ENCODE results near the gene ART5. TPM values are rescaled to one million over a fixed set of nuclear protein-coding genes. Genes with fewer than 3 reads are reported as not detected.

The ART5 gene, protein sequence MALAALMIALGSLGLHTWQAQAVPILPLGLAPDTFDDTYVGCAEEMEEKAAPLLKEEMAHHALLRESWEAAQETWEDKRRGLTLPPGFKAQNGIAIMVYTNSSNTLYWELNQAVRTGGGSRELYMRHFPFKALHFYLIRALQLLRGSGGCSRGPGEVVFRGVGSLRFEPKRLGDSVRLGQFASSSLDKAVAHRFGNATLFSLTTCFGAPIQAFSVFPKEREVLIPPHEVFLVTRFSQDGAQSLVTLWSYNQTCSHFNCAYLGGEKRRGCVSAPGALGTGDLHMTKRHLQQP
- total RNA-seq (2014; rRNA removed; shearing (Covaris generic)): 9.0 and 12.9 TPM in 2 replicates
- 6.4 and 8.0 TPM in 2 replicates for polyA plus RNA-seq (2016; fragmentation: Nextera tagmentation; extraction: Ambion mirVana)
- long read RNA-seq, partial matches to known transcripts: 1 of 8 reads
- long read RNA-seq, other reads (novel, unspliced or antisense): 3 of 8 reads

DNA sequence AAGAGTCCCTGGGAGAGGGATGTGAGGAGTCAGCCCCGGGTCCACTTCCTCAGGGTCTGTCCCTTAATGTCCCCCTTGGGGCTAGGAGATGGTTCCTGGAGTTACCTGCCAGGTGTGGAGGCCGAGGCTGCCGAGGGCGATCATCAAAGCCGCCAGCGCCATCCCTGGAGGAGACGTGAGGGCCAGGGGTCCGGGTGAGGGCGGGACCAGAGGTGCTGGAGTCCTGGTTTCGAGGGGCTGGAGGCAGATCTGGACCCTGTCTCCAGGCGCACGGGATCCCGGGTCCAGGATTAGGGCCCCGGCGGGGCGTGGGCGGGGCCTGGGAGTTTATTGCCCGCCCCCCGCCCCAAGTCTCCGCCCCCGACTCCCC is at the start of gene ART5:
Gene ART5, minus strand, starts transcription at position 292 of the 370 bp plus-strand sequence. Its CDS starts 130 bp downstream, at position 162.
- peak within 1 kb of the TSS; percentile 94 for H3K4me2 ChIP-seq
- peak within 1 kb of the TSS; percentile 98 for H3K27ac ChIP-seq (ENCODE audit: low read depth)
- no peak for DNase-seq (ENCODE audit: low spot score)
- H3K4me3 Mint-ChIP-seq: peak within 1 kb of the TSS; percentile 88
- H3K27ac Mint-ChIP-seq: peak within 1 kb of the TSS; percentile 97
- peaks cover 22% of the 10 kb centered on the region for H3K9me3 Mint-ChIP-seq
- peak within 1 kb of the TSS; percentile 97 for H2AFZ ChIP-seq
- peaks cover 8% of the 10 kb centered on the region; the same call in 1 of the 2 replicates for H3K27me3 ChIP-seq (ENCODE audit: insufficient read depth)
- ATAC-seq: no peak
- TF ChIP-seq POLR2AphosphoS5 (IDR thresholded peaks at IDR 0.05; ENCODE audit: low read depth): 0 out of 2 replicates have a peak, but pooled peaks have one; percentile 26
- TF ChIP-seq, protein P1, sequence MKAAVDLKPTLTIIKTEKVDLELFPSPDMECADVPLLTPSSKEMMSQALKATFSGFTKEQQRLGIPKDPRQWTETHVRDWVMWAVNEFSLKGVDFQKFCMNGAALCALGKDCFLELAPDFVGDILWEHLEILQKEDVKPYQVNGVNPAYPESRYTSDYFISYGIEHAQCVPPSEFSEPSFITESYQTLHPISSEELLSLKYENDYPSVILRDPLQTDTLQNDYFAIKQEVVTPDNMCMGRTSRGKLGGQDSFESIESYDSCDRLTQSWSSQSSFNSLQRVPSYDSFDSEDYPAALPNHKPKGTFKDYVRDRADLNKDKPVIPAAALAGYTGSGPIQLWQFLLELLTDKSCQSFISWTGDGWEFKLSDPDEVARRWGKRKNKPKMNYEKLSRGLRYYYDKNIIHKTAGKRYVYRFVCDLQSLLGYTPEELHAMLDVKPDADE (IDR thresholded peaks at IDR 0.05): no peak
- H4K20me1 ChIP-seq (replicated peaks; ENCODE audit: insufficient read depth): no peaks in the 10 kb centered on the region
- no peaks in the 10 kb centered on the region; the same call in 1 of the 2 replicates for H3K4me1 ChIP-seq (ENCODE audit: insufficient read depth)
- H3K36me3 ChIP-seq (ENCODE audit: insufficient read depth): no peaks in the 10 kb centered on the region
- no peaks in the 10 kb centered on the region for H3K9me2 ChIP-seq (ENCODE audit: insufficient read depth)
- H3K79me2 ChIP-seq (replicated peaks; ENCODE audit: insufficient read depth): no peaks in the 10 kb centered on the region
- H3F3A ChIP-seq (replicated peaks; ENCODE audit: low read depth): peaks cover 12% of the 10 kb centered on the region; the same call in 1 of the 2 replicates
- peaks cover 32% of the 10 kb centered on the region for H3K27me3 Mint-ChIP-seq (ENCODE audit: insufficient read depth, low read depth, poor library complexity)
- peak within 1 kb of the TSS; percentile 57 for H3K4me3 ChIP-seq
- peaks cover 9% of the 10 kb centered on the region; the same call in 2 of the 3 replicates for H3K4me1 Mint-ChIP-seq
- peaks cover 18% of the 10 kb centered on the region for H3K36me3 Mint-ChIP-seq (ENCODE audit: low read depth)

DNA sequence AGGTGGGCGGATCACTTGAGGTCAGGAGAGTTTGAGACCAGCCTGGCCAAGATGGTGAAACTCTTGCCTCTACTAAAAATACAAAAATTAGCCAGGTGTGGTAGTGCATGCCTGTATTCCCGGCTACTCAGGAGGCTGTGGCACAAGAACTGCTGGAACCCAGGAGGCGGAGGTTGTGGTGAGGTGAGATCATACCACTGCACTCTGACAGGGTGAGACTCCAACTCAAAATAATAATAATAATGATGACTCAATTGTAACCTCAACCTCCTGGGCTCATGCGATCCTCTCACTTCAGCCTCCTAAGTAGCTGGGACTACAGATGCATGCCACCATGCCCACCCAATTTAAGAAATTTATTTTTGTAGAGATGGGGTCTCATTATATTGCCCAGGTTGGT is 45.0 kb upstream of the ART5 start:
- no peak overlapping the region for H3K4me3 ChIP-seq
- H3K27me3 ChIP-seq (ENCODE audit: insufficient read depth): no peaks in the 10 kb centered on the region
- DNase-seq (ENCODE audit: low spot score) (no peak), ATAC-seq (no peak)
- H3K4me3 Mint-ChIP-seq: no peak overlapping the region
- H3K27ac ChIP-seq (ENCODE audit: low read depth): no peak overlapping the region
- no peaks in the 10 kb centered on the region for H3K9me2 ChIP-seq (ENCODE audit: insufficient read depth)
- no peak overlapping the region for H3K4me2 ChIP-seq
- H3K36me3 ChIP-seq (ENCODE audit: insufficient read depth): peaks cover 73% of the 10 kb centered on the region
- H3F3A ChIP-seq (replicated peaks; ENCODE audit: low read depth): 0 out of 2 replicates have a peak, but pooled peaks cover 4% of the 10 kb centered on the region
- H3K79me2 ChIP-seq (replicated peaks; ENCODE audit: insufficient read depth): no peaks in the 10 kb centered on the region
- no peaks in the 10 kb centered on the region for H3K4me1 Mint-ChIP-seq
- H3K4me1 ChIP-seq (ENCODE audit: insufficient read depth): no peaks in the 10 kb centered on the region
- peaks cover 73% of the 10 kb centered on the region for H3K36me3 Mint-ChIP-seq (ENCODE audit: low read depth)
- H3K9me3 Mint-ChIP-seq: no peaks in the 10 kb centered on the region
- H2AFZ ChIP-seq: no peak overlapping the region
- H4K20me1 ChIP-seq (replicated peaks; ENCODE audit: insufficient read depth): peaks cover 16% of the 10 kb centered on the region; the same call in 1 of the 2 replicates
- TF ChIP-seq STAT1 (IDR thresholded peaks at IDR 0.05; ENCODE audit: unreplicated experiment) (no peak), EZH2phosphoT487 (IDR thresholded peaks at IDR 0.05; ENCODE audit: unreplicated experiment) (no peak), EZH2 (IDR thresholded peaks at IDR 0.05; ENCODE audit: low read depth, unreplicated experiment) (no peak), NANOG (IDR thresholded peaks at IDR 0.05; ENCODE audit: borderline replicate concordance) (no peak), CREB1 (CRISPR knock-in tag; IDR thresholded peaks at IDR 0.05; ENCODE audit: low read depth) (no peak), ZNF331 (CRISPR knock-in tag; IDR thresholded peaks at IDR 0.05; ENCODE audit: low read depth) (no peak)
- H3K27me3 Mint-ChIP-seq (ENCODE audit: insufficient read depth, low read depth, poor library complexity): peaks cover 2% of the 10 kb centered on the region
- H3K27ac Mint-ChIP-seq: no peak overlapping the region

DNA sequence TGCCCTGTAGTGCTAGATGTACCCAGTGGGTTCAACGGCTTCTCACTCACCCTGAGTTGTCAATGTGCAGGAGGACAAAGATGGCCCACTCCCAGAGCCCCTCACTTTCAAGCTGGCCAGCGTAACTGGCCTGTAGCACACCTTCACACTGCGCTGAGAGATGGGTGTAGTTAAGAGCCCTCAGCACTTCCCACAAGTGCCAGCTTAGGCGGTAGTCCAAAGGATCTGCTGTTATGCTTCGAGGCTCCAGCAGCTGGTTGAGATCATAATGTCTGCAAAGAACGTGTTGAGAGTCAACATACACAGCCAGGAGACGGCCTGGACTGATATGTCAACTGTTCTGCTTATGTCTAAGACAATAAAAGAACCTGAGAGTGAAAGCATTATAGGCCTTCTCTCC is 44.1 kb upstream of the ART5 start:
- Mint-ChIP-seq H3K27me3 (ENCODE audit: insufficient read depth, low read depth, poor library complexity) (peaks cover 2% of the 10 kb centered on the region), H3K4me1 (no peaks in the 10 kb centered on the region), H3K9me3 (no peaks in the 10 kb centered on the region), H3K36me3 (ENCODE audit: low read depth) (peaks cover 73% of the 10 kb centered on the region), H3K4me3 (no peak overlapping the region), H3K27ac (no peak overlapping the region)
- no peak for ATAC-seq
- H3K4me1 ChIP-seq (ENCODE audit: insufficient read depth): no peaks in the 10 kb centered on the region
- no peaks in the 10 kb centered on the region for H3K9me2 ChIP-seq (ENCODE audit: insufficient read depth)
- H3K27me3 ChIP-seq (ENCODE audit: insufficient read depth): no peaks in the 10 kb centered on the region
- no peaks in the 10 kb centered on the region for H3K79me2 ChIP-seq (replicated peaks; ENCODE audit: insufficient read depth)
- H3K4me3 ChIP-seq: no peak overlapping the region
- no peak overlapping the region for H2AFZ ChIP-seq
- no peak overlapping the region for H3K27ac ChIP-seq (ENCODE audit: low read depth)
- peaks cover 18% of the 10 kb centered on the region; the same call in 1 of the 2 replicates for H4K20me1 ChIP-seq (replicated peaks; ENCODE audit: insufficient read depth)
- H3K36me3 ChIP-seq (ENCODE audit: insufficient read depth): peaks cover 73% of the 10 kb centered on the region
- H3F3A ChIP-seq (replicated peaks; ENCODE audit: low read depth): 0 out of 2 replicates have a peak, but pooled peaks cover 4% of the 10 kb centered on the region
- no peak for DNase-seq (ENCODE audit: low spot score)
- no peak overlapping the region for H3K4me2 ChIP-seq
- no peak for TF ChIP-seq STAT1 (IDR thresholded peaks at IDR 0.05; ENCODE audit: unreplicated experiment)
- no peak for TF ChIP-seq JUNB (IDR thresholded peaks at IDR 0.05; ENCODE audit: unreplicated experiment)
- TF ChIP-seq ZNF114 (CRISPR knock-in tag; IDR thresholded peaks at IDR 0.05): no peak
- TF ChIP-seq, protein P2, sequence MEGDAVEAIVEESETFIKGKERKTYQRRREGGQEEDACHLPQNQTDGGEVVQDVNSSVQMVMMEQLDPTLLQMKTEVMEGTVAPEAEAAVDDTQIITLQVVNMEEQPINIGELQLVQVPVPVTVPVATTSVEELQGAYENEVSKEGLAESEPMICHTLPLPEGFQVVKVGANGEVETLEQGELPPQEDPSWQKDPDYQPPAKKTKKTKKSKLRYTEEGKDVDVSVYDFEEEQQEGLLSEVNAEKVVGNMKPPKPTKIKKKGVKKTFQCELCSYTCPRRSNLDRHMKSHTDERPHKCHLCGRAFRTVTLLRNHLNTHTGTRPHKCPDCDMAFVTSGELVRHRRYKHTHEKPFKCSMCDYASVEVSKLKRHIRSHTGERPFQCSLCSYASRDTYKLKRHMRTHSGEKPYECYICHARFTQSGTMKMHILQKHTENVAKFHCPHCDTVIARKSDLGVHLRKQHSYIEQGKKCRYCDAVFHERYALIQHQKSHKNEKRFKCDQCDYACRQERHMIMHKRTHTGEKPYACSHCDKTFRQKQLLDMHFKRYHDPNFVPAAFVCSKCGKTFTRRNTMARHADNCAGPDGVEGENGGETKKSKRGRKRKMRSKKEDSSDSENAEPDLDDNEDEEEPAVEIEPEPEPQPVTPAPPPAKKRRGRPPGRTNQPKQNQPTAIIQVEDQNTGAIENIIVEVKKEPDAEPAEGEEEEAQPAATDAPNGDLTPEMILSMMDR (conservative IDR thresholded peaks at IDR 0.05; ENCODE audit: low read depth in 2 of 2): no peak
- no peak for TF ChIP-seq CREB1 (CRISPR knock-in tag; IDR thresholded peaks at IDR 0.05; ENCODE audit: low read depth)
- no peak for TF ChIP-seq ZNF331 (CRISPR knock-in tag; IDR thresholded peaks at IDR 0.05; ENCODE audit: low read depth)
- TF ChIP-seq, protein P1 (IDR thresholded peaks at IDR 0.05): no peak
- no peak for TF ChIP-seq NANOG (IDR thresholded peaks at IDR 0.05; ENCODE audit: borderline replicate concordance)

Measured in GM23338 (cell line).